ENCODE results near the gene DNAJC16.
"Not testable (repeated sequence)": the region's sequence is repeated elsewhere in the genome, so short reads cannot be mapped to it uniquely, and the experiment has no call there.

The DNAJC16 gene

DNA sequence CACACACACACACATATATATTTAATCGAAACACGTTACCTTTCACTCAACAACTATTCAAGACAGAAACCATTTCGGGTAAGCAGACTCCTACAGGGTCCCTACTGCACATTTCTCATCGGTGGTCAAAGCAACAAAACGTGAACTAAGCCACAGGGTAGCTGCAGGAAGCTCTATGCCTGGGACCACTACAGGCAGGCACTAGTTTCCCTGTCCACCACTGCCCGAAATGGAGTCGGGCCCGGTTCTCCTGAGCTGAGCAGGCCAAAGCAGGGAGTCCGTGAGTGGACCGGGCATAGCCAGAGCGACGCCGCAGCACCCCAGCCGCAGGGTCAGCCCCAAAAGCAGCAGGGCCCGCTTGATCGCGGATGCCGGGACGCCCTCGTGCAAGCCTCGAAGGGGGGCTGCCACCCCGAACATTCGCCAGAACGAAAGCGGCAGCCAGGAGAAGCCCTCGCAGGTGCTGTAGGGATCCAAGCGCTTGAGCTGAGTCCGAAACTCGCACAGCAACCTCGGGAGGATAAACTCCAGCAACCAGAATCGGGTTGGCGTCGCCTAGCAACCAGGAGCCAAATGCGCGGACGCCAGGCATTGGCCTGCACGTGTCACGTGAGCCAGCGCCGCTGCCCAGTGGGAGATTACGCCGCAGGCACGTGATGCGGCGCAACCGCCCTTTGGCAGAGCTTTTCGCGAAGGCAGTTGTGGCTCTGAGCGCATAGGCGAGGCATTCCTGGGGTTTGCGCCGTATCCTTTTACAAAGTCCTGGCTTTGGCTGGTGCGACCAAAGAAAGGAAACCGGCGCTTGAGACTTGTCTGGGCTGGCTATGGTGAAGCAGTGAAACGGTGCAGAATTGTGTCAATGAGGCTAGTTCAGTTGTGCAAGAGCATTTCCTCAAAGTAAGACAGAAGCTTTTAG is 76.7 kb downstream of the DNAJC16 start:
- no peaks in the 10 kb centered on the region for H3F3A ChIP-seq (ENCODE audit: insufficient read depth, low read length)
- H3K9ac ChIP-seq (ENCODE audit: low read length) = no peak overlapping the region
- H3K27ac ChIP-seq (ENCODE audit: low read length) = no peak overlapping the region
- H3K9me3 ChIP-seq (replicated peaks; ENCODE audit: insufficient read depth, low read length) = no peaks in the 10 kb centered on the region
- H4K20me1 ChIP-seq (ENCODE audit: insufficient read depth, low read length) = no peaks in the 10 kb centered on the region
- H3K36me3 ChIP-seq (replicated peaks; ENCODE audit: insufficient read depth, low read length) = no peaks in the 10 kb centered on the region
- H2AFZ ChIP-seq (ENCODE audit: low read length) = peak overlapping the region; percentile 52
- DNase-seq = peak; percentile 61
- peak overlapping the region; percentile 24; the same call in 1 of the 2 replicates for H3K4me2 ChIP-seq (ENCODE audit: low read depth, low read length)
- no peak overlapping the region; the same call in 1 of the 2 replicates for H3K4me3 ChIP-seq (ENCODE audit: low read length)
- TF ChIP-seq EZH2 (optimal IDR thresholded peaks at IDR 0.05; ENCODE audit: low read depth, low read length) = no peak
- no peak for TF ChIP-seq EZH2phosphoT487 (IDR thresholded peaks at IDR 0.05; ENCODE audit: low read length)
- TF ChIP-seq, protein P1, sequence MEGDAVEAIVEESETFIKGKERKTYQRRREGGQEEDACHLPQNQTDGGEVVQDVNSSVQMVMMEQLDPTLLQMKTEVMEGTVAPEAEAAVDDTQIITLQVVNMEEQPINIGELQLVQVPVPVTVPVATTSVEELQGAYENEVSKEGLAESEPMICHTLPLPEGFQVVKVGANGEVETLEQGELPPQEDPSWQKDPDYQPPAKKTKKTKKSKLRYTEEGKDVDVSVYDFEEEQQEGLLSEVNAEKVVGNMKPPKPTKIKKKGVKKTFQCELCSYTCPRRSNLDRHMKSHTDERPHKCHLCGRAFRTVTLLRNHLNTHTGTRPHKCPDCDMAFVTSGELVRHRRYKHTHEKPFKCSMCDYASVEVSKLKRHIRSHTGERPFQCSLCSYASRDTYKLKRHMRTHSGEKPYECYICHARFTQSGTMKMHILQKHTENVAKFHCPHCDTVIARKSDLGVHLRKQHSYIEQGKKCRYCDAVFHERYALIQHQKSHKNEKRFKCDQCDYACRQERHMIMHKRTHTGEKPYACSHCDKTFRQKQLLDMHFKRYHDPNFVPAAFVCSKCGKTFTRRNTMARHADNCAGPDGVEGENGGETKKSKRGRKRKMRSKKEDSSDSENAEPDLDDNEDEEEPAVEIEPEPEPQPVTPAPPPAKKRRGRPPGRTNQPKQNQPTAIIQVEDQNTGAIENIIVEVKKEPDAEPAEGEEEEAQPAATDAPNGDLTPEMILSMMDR (IDR thresholded peaks at IDR 0.05; ENCODE audit: low read length) = no peak
- no peaks in the 10 kb centered on the region for H3K4me1 ChIP-seq (ENCODE audit: low read length)
- no peaks in the 10 kb centered on the region for H3K27me3 ChIP-seq (replicated peaks; ENCODE audit: insufficient read depth, low read length)
- no peaks in the 10 kb centered on the region for H3K79me2 ChIP-seq (ENCODE audit: low read length)
- no peaks in the 10 kb centered on the region for H3K9me2 ChIP-seq (replicated peaks; ENCODE audit: insufficient read depth, low read length)

DNA sequence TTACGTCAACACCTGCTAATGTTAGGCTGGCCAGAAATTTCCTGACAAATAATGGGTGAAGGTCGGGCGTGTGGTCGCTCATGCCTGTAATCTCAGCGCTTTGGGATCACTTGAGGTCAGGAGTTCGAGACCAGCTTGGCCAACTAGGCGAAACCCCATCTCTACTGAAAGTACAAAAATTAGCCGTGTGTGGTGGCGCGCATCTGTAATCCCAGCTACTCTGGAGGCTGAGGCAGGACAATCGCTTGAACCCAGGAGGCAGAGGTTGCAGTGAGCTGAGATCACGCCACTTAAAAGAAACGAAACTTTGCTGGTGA is 77.3 kb downstream of the DNAJC16 start:
- not testable (repeated sequence) for DNase-seq; H3K4me3 ChIP-seq (ENCODE audit: low read length); H3K9me2 ChIP-seq (replicated peaks; ENCODE audit: insufficient read depth, low read length); H3K27me3 ChIP-seq (replicated peaks; ENCODE audit: insufficient read depth, low read length); H3F3A ChIP-seq (ENCODE audit: insufficient read depth, low read length); H3K9ac ChIP-seq (ENCODE audit: low read length); H3K27ac ChIP-seq (ENCODE audit: low read length); H3K79me2 ChIP-seq (ENCODE audit: low read length); H3K4me1 ChIP-seq (ENCODE audit: low read length); H3K36me3 ChIP-seq (replicated peaks; ENCODE audit: insufficient read depth, low read length); H3K9me3 ChIP-seq (replicated peaks; ENCODE audit: insufficient read depth, low read length); H4K20me1 ChIP-seq (ENCODE audit: insufficient read depth, low read length)
- peak overlapping the region; percentile 24; the same call in 1 of the 2 replicates for H3K4me2 ChIP-seq (ENCODE audit: low read depth, low read length)
- peak overlapping the region; percentile 52; the same call in 1 of the 2 replicates for H2AFZ ChIP-seq (ENCODE audit: low read length)

DNA sequence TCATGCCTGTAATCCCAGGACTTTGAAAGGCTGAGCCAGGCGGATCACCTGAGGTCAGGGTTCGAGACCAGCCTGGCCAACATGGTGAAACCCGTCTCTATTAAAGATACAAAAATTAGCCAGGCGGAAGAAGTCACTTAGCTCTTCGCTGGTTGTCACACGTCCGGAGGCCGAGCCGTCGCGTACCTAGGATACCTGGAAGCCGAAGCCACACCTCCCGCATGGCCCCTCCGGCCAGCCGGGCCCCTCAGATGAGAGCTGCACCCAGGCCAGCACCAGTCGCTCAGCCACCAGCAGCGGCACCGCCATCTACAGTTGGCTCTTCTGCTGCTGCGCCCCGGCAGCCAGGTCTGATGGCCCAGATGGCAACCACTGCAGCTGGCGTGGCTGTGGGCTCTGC is 77.8 kb downstream of the DNAJC16 start:
- H3K4me1 ChIP-seq (ENCODE audit: low read length); DNase-seq; H3K9me2 ChIP-seq (replicated peaks; ENCODE audit: insufficient read depth, low read length); H3K36me3 ChIP-seq (replicated peaks; ENCODE audit: insufficient read depth, low read length); H3K27me3 ChIP-seq (replicated peaks; ENCODE audit: insufficient read depth, low read length); H2AFZ ChIP-seq (ENCODE audit: low read length); H3K4me2 ChIP-seq (ENCODE audit: low read depth, low read length); H3K79me2 ChIP-seq (ENCODE audit: low read length); H3K9me3 ChIP-seq (replicated peaks; ENCODE audit: insufficient read depth, low read length); H4K20me1 ChIP-seq (ENCODE audit: insufficient read depth, low read length); H3F3A ChIP-seq (ENCODE audit: insufficient read depth, low read length); H3K27ac ChIP-seq (ENCODE audit: low read length); H3K4me3 ChIP-seq (ENCODE audit: low read length); H3K9ac ChIP-seq (ENCODE audit: low read length): not testable (repeated sequence)

DNA sequence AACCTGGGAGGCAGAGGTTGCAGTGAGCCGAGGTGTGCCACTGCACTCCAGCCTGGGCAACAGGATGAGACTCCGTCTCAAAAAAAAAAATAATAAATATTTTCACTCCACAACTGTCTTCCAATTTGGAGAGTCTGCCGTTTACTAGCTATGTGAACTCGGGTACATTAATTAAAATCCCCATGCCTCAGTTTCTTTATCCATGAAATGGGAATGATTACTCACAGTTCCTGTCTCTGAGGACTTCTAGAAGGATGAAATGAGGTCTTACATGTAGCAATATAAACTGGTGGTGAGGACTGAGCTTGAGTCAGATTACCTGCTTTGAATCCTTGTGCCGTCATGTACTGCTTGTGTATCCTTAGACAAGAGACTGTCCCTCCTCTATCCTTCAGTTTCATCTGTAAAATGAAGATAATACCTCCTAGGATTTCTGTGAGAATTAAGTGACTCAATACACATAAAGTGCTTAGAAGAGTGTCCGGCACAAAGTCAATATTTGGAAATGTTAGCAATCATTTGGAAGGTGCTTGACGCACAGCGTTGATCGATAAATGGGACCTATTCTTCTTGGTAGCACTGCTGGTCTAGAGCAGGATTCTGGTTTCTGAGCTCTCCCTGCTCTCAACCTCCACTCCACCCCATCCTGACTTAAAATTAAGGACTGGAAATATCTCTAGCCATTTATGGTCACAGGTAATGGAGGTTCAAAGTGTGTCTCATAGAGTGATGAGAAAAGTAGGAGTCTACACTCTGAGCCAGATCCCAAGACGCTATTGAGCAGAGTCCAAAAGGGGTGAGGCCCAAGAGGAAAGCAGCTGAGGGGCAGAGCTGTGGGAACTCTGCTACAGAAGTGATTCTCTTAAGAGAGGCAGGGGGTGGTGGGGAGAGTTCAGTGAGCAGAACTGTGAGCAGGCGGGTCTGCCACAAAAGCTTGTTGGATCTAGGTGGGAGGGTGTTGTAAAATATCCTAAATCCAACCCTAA is 79.0 kb downstream of the DNAJC16 start:
- Histone ChIP-seq H3K9ac (ENCODE audit: low read length) (no peak overlapping the region), H3F3A (ENCODE audit: insufficient read depth, low read length) (no peaks in the 10 kb centered on the region), H2AFZ (ENCODE audit: low read length) (no peak overlapping the region), H3K36me3 (replicated peaks; ENCODE audit: insufficient read depth, low read length) (no peaks in the 10 kb centered on the region), H3K9me3 (replicated peaks; ENCODE audit: insufficient read depth, low read length) (no peaks in the 10 kb centered on the region), H3K9me2 (replicated peaks; ENCODE audit: insufficient read depth, low read length) (no peaks in the 10 kb centered on the region), H3K4me3 (ENCODE audit: low read length) (no peak overlapping the region), H3K4me2 (ENCODE audit: low read depth, low read length) (no peak overlapping the region), H4K20me1 (ENCODE audit: insufficient read depth, low read length) (no peaks in the 10 kb centered on the region), H3K4me1 (ENCODE audit: low read length) (no peaks in the 10 kb centered on the region; the same call in 1 of the 2 replicates), H3K79me2 (ENCODE audit: low read length) (no peaks in the 10 kb centered on the region), H3K27me3 (replicated peaks; ENCODE audit: insufficient read depth, low read length) (no peaks in the 10 kb centered on the region), H3K27ac (ENCODE audit: low read length) (no peak overlapping the region)
- TF ChIP-seq, protein P1 (IDR thresholded peaks at IDR 0.05; ENCODE audit: low read length) = no peak
- TF ChIP-seq EZH2 (optimal IDR thresholded peaks at IDR 0.05; ENCODE audit: low read depth, low read length) = no peak
- no peak for TF ChIP-seq EZH2phosphoT487 (IDR thresholded peaks at IDR 0.05; ENCODE audit: low read length)
- DNase-seq = no peak

Data from MM.1S (cell line).